NCI-H2227 (cell line): ENCODE data around the gene SLC9A3.
"Not testable (repeated sequence)": the region's sequence is repeated elsewhere in the genome, so short reads cannot be mapped to it uniquely, and the experiment has no call there.

Experiments used
- DNase-seq: peaks from one replicate; lab custom pipeline; 2025; ENCODE audit not compliant: unreplicated experiment; lab: John Stamatoyannopoulos, UW

SLC9A3 gene

GRCh38 chr5:477247-477646, 47.0 kb downstream of the SLC9A3 start:
- DNase-seq: no peak

GRCh38 chr5:476814-477175, 47.5 kb downstream of the SLC9A3 start:
- no peak for DNase-seq

GRCh38 chr5:476102-476813, 48.0 kb downstream of the SLC9A3 start:
- no peak for DNase-seq

- no peak for DNase-seq
Measured at GRCh38 chr5:475704-476101, 48.5 kb downstream of the SLC9A3 start.

GRCh38 chr5:474840-475661, 49.2 kb downstream of the SLC9A3 start:
- peak; percentile 37 for DNase-seq

GRCh38 chr5:474232-474839, 49.9 kb downstream of the SLC9A3 start:
- not testable (repeated sequence) for DNase-seq

GRCh38 chr5:473551-474192, 50.6 kb downstream of the SLC9A3 start:
- DNase-seq: peak; percentile 75

GRCh38 chr5:472656-473550, 51.3 kb downstream of the SLC9A3 start:
- DNase-seq: peak; percentile 96

- peak; percentile 61 for DNase-seq
Measured at GRCh38 chr5:472076-472655, 52.1 kb downstream of the SLC9A3 start.

- DNase-seq: no peak
Measured at GRCh38 chr5:471750-472058, 52.5 kb downstream of the SLC9A3 start.

GRCh38 chr5:470961-471749, 53.1 kb downstream of the SLC9A3 start:
- no peak for DNase-seq

GRCh38 chr5:469752-470483, 54.3 kb downstream of the SLC9A3 start:
- no peak for DNase-seq

- DNase-seq: no peak
Measured at GRCh38 chr5:468401-468800, 55.8 kb downstream of the SLC9A3 start.

GRCh38 chr5:466661-467310, 57.5 kb downstream of the SLC9A3 start:
- DNase-seq: no peak

- no peak for DNase-seq
Measured at GRCh38 chr5:465591-466403, 58.5 kb downstream of the SLC9A3 start.

GRCh38 chr5:464843-465590, 59.2 kb downstream of the SLC9A3 start:
- DNase-seq: no peak

GRCh38 chr5:464446-464842, 59.8 kb downstream of the SLC9A3 start:
- no peak for DNase-seq
